ENCODE data around the gene TSPAN3. TPM values are rescaled to one million over a fixed set of nuclear protein-coding genes. Genes with fewer than 3 reads are reported as not detected.
A peak's percentile ranks its signal among the peaks of the same experiment; 100 is the strongest.

TSPAN3 gene
- total RNA-seq, 1 donor from 2014 or later = 113 TPM

GRCh38 chr15:77016321-77016695 lies 54.6 kb downstream of the TSPAN3 start:
- Mint-ChIP-seq H3K27me3 (no peaks in the 10 kb centered on the region), H3K36me3 (ENCODE audit: low read depth) (peaks cover 21% of the 10 kb centered on the region), H3K4me3 (no peak overlapping the region), H3K9me3 (no peaks in the 10 kb centered on the region), H3K27ac (no peak overlapping the region), H3K4me1 (peaks cover 60% of the 10 kb centered on the region)
- no peak for TF ChIP-seq CTCF (IDR thresholded peaks at IDR 0.05)
- ChIA-PET POLR2A (interaction anchor here (1.3 to 2.4 kb wide), 2 partner anchors 9 to 22 kb away, joined by 5 to 7 read pairs; partner anchors contain the start of gene PSTPIP1), CTCF (interaction anchor here (1.9 kb wide), 1 partner anchor 43 kb away, joined by 5 read pairs; no protein-coding TSS in a partner anchor)
- intact Hi-C loops (cut with micrococcal nuclease) = no loop called here
- ATAC-seq (ENCODE audit: low read depth) (no peak), DNase-seq (no peak)

GRCh38 chr15:77015646-77016320 lies 55.1 kb downstream of the TSPAN3 start:
- CTCF ChIA-PET = interaction anchor here (1.9 kb wide), 1 partner anchor 42 kb away, joined by 5 read pairs; no protein-coding TSS in a partner anchor
- peaks cover 21% of the 10 kb centered on the region for H3K36me3 Mint-ChIP-seq (ENCODE audit: low read depth)
- no peak overlapping the region for H3K27ac Mint-ChIP-seq
- DNase-seq (no peak), ATAC-seq (ENCODE audit: low read depth) (no peak)
- POLR2A ChIA-PET = interaction anchor here (0.6 to 2.4 kb wide), 4 partner anchors 9 to 50 kb away, joined by 4 to 8 read pairs (median 6); partner anchors contain the start of gene PSTPIP1
- no peaks in the 10 kb centered on the region for H3K9me3 Mint-ChIP-seq
- no peaks in the 10 kb centered on the region for H3K27me3 Mint-ChIP-seq
- intact Hi-C loops (cut with micrococcal nuclease) = no loop called here
- peaks cover 66% of the 10 kb centered on the region for H3K4me1 Mint-ChIP-seq
- H3K4me3 Mint-ChIP-seq = no peak overlapping the region
- TF ChIP-seq CTCF (IDR thresholded peaks at IDR 0.05) = no peak

- Mint-ChIP-seq H3K27me3 (no peaks in the 10 kb centered on the region), H3K27ac (peak overlapping the region; percentile 78), H3K36me3 (ENCODE audit: low read depth) (peaks cover 21% of the 10 kb centered on the region), H3K9me3 (no peaks in the 10 kb centered on the region), H3K4me1 (peaks cover 69% of the 10 kb centered on the region), H3K4me3 (peak overlapping the region; percentile 42)
- no peak for TF ChIP-seq CTCF (IDR thresholded peaks at IDR 0.05)
- intact Hi-C loops (cut with micrococcal nuclease) = no loop called here
- ChIA-PET POLR2A (interaction anchor here (1.0 kb wide), 1 partner anchor 19 kb away, joined by 5 read pairs; the partner anchor contains the start of gene PSTPIP1), CTCF (interaction anchor here (2.3 kb wide), 1 partner anchor 11 kb away, joined by 9 read pairs; no protein-coding TSS in a partner anchor)
- ATAC-seq (ENCODE audit: low read depth) (peak; percentile 74), DNase-seq (peak; percentile 40)
Observed at GRCh38 chr15:77014132-77015081, 56.5 kb downstream of the TSPAN3 start.

- ATAC-seq (ENCODE audit: low read depth) (peak; percentile 73), DNase-seq (no peak)
- ChIA-PET POLR2A (interaction anchor here (0.5 to 1.0 kb wide), 2 partner anchors 19 to 53 kb away, joined by 3 to 5 read pairs; partner anchors contain the start of gene PSTPIP1), CTCF (interaction anchor here (2.3 kb wide), 1 partner anchor 11 kb away, joined by 9 read pairs; no protein-coding TSS in a partner anchor)
- no peaks in the 10 kb centered on the region for H3K9me3 Mint-ChIP-seq
- H3K4me3 Mint-ChIP-seq = peak overlapping the region; percentile 42
- peaks cover 70% of the 10 kb centered on the region for H3K4me1 Mint-ChIP-seq
- peaks cover 15% of the 10 kb centered on the region for H3K36me3 Mint-ChIP-seq (ENCODE audit: low read depth)
- no peaks in the 10 kb centered on the region for H3K27me3 Mint-ChIP-seq
- intact Hi-C loops (cut with micrococcal nuclease) = no loop called here
- TF ChIP-seq CTCF (IDR thresholded peaks at IDR 0.05) = no peak
- peak overlapping the region; percentile 78 for H3K27ac Mint-ChIP-seq
Observed at GRCh38 chr15:77013776-77014131, 57.2 kb downstream of the TSPAN3 start.

Data from activated B cell treated with CpG ODN at 0.5 μM for 24 hours (primary cell).